ENCODE results near the gene SFXN2. TPM values are rescaled to one million over a fixed set of nuclear protein-coding genes. Genes with fewer than 3 reads are reported as not detected.

The SFXN2 gene
- total RNA-seq, 2 experiments from 2014 or later, result 33.7 to 33.8 TPM

- ChIA-PET POLR2A (no interaction called here), CTCF (interaction anchor here (0.5 kb wide), 2 partner anchors 141 to 990 kb away, joined by 3 to 4 read pairs; no protein-coding TSS in a partner anchor)
These were observed 48.7 kb downstream of the SFXN2 start for GRCh38 chr10:102763037-102763607.

GRCh38 chr10:102764470-102765161 lies 50.2 kb downstream of the SFXN2 start:
- ChIA-PET CTCF (interaction anchor here (1.0 kb wide), 1 partner anchor 61 kb away, joined by 3 read pairs; no protein-coding TSS in a partner anchor), POLR2A (no interaction called here)

- CTCF ChIA-PET, result interaction anchor here (1.0 kb wide), 1 partner anchor 61 kb away, joined by 3 read pairs; no protein-coding TSS in a partner anchor
- POLR2A ChIA-PET, result no interaction called here
These were observed 50.9 kb downstream of the SFXN2 start for GRCh38 chr10:102765336-102765735.

- CTCF ChIA-PET, result interaction anchor here (1.5 kb wide), 1 partner anchor 134 kb away, joined by 3 read pairs; no protein-coding TSS in a partner anchor
- POLR2A ChIA-PET, result no interaction called here
These were observed 53.2 kb downstream of the SFXN2 start for GRCh38 chr10:102767428-102768160.

GRCh38 chr10:102769375-102770107 lies 55.1 kb downstream of the SFXN2 start:
- POLR2A ChIA-PET, result interaction anchor here (0.5 to 0.6 kb wide), 2 partner anchors 10 to 12 kb away, joined by 3 read pairs; no protein-coding TSS in a partner anchor
- CTCF ChIA-PET, result no interaction called here

- ChIA-PET CTCF (no interaction called here), POLR2A (no interaction called here)
These were observed 55.7 kb downstream of the SFXN2 start for GRCh38 chr10:102770108-102770482.

GRCh38 chr10:102770792-102771191 lies 56.4 kb downstream of the SFXN2 start:
- CTCF ChIA-PET, result no interaction called here
- POLR2A ChIA-PET, result no interaction called here

- ChIA-PET CTCF (no interaction called here), POLR2A (no interaction called here)
These were observed 58.9 kb downstream of the SFXN2 start for GRCh38 chr10:102773320-102773719.

GRCh38 chr10:102773986-102774385 lies 59.5 kb downstream of the SFXN2 start:
- ChIA-PET CTCF (interaction anchor here (0.6 kb wide), 1 partner anchor 40 kb away, joined by 3 read pairs; no protein-coding TSS in a partner anchor), POLR2A (interaction anchor here (0.6 kb wide), 1 partner anchor 36 kb away, joined by 6 read pairs; no protein-coding TSS in a partner anchor)

GRCh38 chr10:102775201-102775934 lies 60.9 kb downstream of the SFXN2 start:
- POLR2A ChIA-PET, result interaction anchor here (0.6 to 0.7 kb wide), 3 partner anchors 20 to 566 kb away, joined by 4 to 14 read pairs (median 4); no protein-coding TSS in a partner anchor

GRCh38 chr10:102775935-102776669 lies 61.7 kb downstream of the SFXN2 start:
- CTCF ChIA-PET, result no interaction called here

More at GRCh38 chr10:102775201-102775934, 60.9 kb downstream of the SFXN2 start:
- CTCF ChIA-PET, result no interaction called here

GRCh38 chr10:102776779-102777456 lies 62.5 kb downstream of the SFXN2 start:
- ChIA-PET POLR2A (no interaction called here), CTCF (no interaction called here)

More at GRCh38 chr10:102775935-102776669, 61.7 kb downstream of the SFXN2 start:
- POLR2A ChIA-PET, result no interaction called here

- ChIA-PET CTCF (no interaction called here), POLR2A (no interaction called here)
These were observed 63.4 kb downstream of the SFXN2 start for GRCh38 chr10:102777711-102778453.

GRCh38 chr10:102778781-102779180 lies 64.3 kb downstream of the SFXN2 start:
- POLR2A ChIA-PET, result interaction anchor here (0.5 to 0.7 kb wide), 2 partner anchors 10 to 13 kb away, joined by 3 to 5 read pairs; no protein-coding TSS in a partner anchor
- CTCF ChIA-PET, result no interaction called here

GRCh38 chr10:102779680-102780526 lies 65.5 kb downstream of the SFXN2 start:
- CTCF ChIA-PET, result no interaction called here
- POLR2A ChIA-PET, result no interaction called here

- CTCF ChIA-PET, result no interaction called here
- POLR2A ChIA-PET, result no interaction called here
These were observed 66.0 kb downstream of the SFXN2 start for GRCh38 chr10:102780527-102780808.

All from activated CD8-positive, alpha-beta memory T cell treated with anti-CD3 and anti-CD28 coated beads for 36 hours (primary cell).